ENCODE data around the gene HSF5.
"Not testable (repeated sequence)": the region's sequence is repeated elsewhere in the genome, so short reads cannot be mapped to it uniquely, and the experiment has no call there.

The HSF5 gene

GRCh38 chr17:58517378-58517927, 29.2 kb upstream of the HSF5 start:
- FAIRE-seq = no peak

GRCh38 chr17:58516644-58517377, 28.6 kb upstream of the HSF5 start:
- no peak for FAIRE-seq
- no peak for DNase-seq (ENCODE audit: low spot score)

More at GRCh38 chr17:58517378-58517927, 29.2 kb upstream of the HSF5 start:
- no peak for DNase-seq (ENCODE audit: low spot score)

GRCh38 chr17:58515286-58515685, 27.1 kb upstream of the HSF5 start:
- DNase-seq (ENCODE audit: low spot score) = no peak
- no peak for FAIRE-seq

GRCh38 chr17:58514770-58515157, 26.6 kb upstream of the HSF5 start:
- no peak for FAIRE-seq
- DNase-seq (ENCODE audit: low spot score) = no peak

- no peak for FAIRE-seq
- peak; percentile 45 for DNase-seq (ENCODE audit: low spot score)
These were observed 26.0 kb upstream of the HSF5 start, which contains the start of gene MTMR4 for GRCh38 chr17:58513965-58514769. MTMR4 (minus strand) TSS chr17:58514638; CDS start chr17:58514407, 231 bp downstream.

GRCh38 chr17:58513267-58513964, 25.2 kb upstream of the HSF5 start:
- no peak for FAIRE-seq
- no peak for DNase-seq (ENCODE audit: low spot score)

GRCh38 chr17:58510075-58510474, 21.9 kb upstream of the HSF5 start:
- DNase-seq (ENCODE audit: low spot score) (no peak), FAIRE-seq (no peak)

GRCh38 chr17:58508341-58509067, 20.3 kb upstream of the HSF5 start:
- DNase-seq (ENCODE audit: low spot score) = no peak

GRCh38 chr17:58507123-58507634, 19.0 kb upstream of the HSF5 start:
- DNase-seq (ENCODE audit: low spot score) (no peak), FAIRE-seq (no peak)

More at GRCh38 chr17:58508341-58509067, 20.3 kb upstream of the HSF5 start:
- no peak for FAIRE-seq

- FAIRE-seq (no peak), DNase-seq (ENCODE audit: low spot score) (no peak)
These were observed 18.3 kb upstream of the HSF5 start for GRCh38 chr17:58506354-58507080.

GRCh38 chr17:58504826-58505351, 16.7 kb upstream of the HSF5 start:
- FAIRE-seq = no peak
- DNase-seq (ENCODE audit: low spot score) = no peak

GRCh38 chr17:58503866-58504265, 15.7 kb upstream of the HSF5 start:
- FAIRE-seq (no peak), DNase-seq (ENCODE audit: low spot score) (no peak)

GRCh38 chr17:58503134-58503533, 14.9 kb upstream of the HSF5 start:
- DNase-seq (ENCODE audit: low spot score); FAIRE-seq: not testable (repeated sequence)

GRCh38 chr17:58501451-58501850, 13.2 kb upstream of the HSF5 start:
- DNase-seq (ENCODE audit: low spot score) (no peak), FAIRE-seq (no peak)

GRCh38 chr17:58498177-58498828, 10.1 kb upstream of the HSF5 start:
- no peak for FAIRE-seq

GRCh38 chr17:58493506-58493905, 5.3 kb upstream of the HSF5 start:
- DNase-seq (ENCODE audit: low spot score) = no peak
- FAIRE-seq = no peak

More at GRCh38 chr17:58498177-58498828, 10.1 kb upstream of the HSF5 start:
- DNase-seq (ENCODE audit: low spot score) = no peak

GRCh38 chr17:58492238-58493121, 4.3 kb upstream of the HSF5 start:
- FAIRE-seq (no peak), DNase-seq (ENCODE audit: low spot score) (no peak)

- FAIRE-seq (no peak), DNase-seq (ENCODE audit: low spot score) (no peak)
These were observed 3.4 kb upstream of the HSF5 start for GRCh38 chr17:58491510-58492045.
